ENCODE data around the gene TPM2. TPM values are rescaled to one million over a fixed set of nuclear protein-coding genes. Genes with fewer than 3 reads are reported as not detected.

Gene TPM2
- total and polyA plus RNA-seq, 8 donors: 145 to 261 (median 192) TPM

DNA sequence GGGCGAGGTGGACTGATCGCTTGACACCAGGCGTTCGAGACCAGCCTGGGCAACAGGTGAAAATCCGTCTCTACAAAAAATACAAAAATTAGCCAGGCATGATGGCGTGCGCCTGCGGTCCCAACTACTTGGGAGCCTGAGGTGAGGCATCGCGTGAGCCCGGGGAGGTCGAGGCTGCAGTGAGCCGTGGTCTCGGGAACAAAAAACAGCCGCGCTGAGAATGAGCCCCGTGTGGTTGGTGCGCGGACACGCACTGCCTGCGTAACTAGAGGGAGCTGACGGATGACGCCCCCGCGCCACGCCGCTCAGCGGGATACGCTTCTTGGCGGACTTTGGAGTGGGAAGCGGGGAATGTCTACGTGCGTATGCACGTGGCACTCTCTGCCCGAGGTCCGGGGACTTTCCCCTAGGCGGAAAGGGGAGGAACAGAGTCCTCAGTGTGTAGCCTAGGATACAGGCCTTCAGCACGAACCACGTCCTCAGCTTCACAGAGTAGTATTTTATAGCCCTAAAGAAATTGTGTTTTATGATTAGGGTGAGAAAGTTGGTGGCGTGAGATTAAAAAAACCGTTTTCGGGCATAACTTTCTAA, 32.1 kb downstream of the TPM2 start, which contains the start of gene RMRP:
TSS of gene RMRP (minus strand) at position 474 of the 591 bp plus-strand sequence.
- Histone ChIP-seq H3K27ac (peak within 1 kb of the TSS; percentile 96 to 97), H3K4me1 (peaks cover 0 to 58% of the 10 kb centered on the region in 2 donors), H3K27me3 (no peaks in the 10 kb centered on the region), H3K4me3 (peak within 1 kb of the TSS; percentile 83 to 96), H3K9me3 (no peaks in the 10 kb centered on the region), H3K36me3 (peaks cover 0 to 21% of the 10 kb centered on the region in 2 donors)
- ATAC-seq (peak; percentile 94), DNase-seq (peak; percentile 97 to 99 (median 98))
- intact Hi-C loops (cut with DNase I): no loop called here
- TF ChIP-seq, protein P1, sequence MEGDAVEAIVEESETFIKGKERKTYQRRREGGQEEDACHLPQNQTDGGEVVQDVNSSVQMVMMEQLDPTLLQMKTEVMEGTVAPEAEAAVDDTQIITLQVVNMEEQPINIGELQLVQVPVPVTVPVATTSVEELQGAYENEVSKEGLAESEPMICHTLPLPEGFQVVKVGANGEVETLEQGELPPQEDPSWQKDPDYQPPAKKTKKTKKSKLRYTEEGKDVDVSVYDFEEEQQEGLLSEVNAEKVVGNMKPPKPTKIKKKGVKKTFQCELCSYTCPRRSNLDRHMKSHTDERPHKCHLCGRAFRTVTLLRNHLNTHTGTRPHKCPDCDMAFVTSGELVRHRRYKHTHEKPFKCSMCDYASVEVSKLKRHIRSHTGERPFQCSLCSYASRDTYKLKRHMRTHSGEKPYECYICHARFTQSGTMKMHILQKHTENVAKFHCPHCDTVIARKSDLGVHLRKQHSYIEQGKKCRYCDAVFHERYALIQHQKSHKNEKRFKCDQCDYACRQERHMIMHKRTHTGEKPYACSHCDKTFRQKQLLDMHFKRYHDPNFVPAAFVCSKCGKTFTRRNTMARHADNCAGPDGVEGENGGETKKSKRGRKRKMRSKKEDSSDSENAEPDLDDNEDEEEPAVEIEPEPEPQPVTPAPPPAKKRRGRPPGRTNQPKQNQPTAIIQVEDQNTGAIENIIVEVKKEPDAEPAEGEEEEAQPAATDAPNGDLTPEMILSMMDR (IDR thresholded peaks at IDR 0.05): peak; percentile 22 to 50

DNA sequence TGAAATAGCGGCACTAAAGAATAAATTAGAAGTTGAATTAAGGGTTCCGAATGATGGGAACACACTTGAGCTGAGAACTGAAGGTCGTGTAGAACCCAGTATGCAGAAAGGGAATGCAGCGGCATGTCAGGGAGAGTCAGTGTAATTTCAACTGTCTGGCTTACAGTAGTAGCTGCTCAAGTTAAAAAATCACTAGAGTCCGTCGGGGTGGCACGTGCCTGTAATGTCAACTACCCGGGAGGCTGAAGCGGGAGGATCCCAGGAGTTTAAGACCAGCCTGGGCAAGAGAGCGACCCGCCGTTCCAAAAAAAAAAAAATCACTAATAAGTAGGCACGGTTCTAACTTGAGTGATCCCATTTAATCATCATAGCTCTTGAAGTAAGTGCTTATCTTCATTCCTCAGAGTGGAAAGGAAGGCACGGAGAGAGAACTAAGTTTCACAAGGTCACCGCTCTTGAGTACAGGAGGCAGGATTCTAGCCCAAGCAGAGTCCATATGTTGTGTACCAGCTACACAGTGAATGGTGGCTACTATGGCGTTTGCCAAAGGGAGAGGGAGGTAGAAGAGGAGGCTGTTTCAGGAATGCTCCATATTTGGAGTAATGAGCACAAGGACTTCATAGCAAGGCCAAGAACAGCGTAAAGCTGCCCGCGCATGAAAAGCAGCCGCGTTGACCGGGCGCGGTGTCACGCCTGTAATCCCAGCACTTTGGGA, 32.7 kb downstream of the TPM2 start:
- Histone ChIP-seq H3K27me3 (no peaks in the 10 kb centered on the region), H3K4me1 (peaks cover 0 to 56% of the 10 kb centered on the region in 2 donors), H3K36me3 (peaks cover 0 to 19% of the 10 kb centered on the region in 2 donors), H3K4me3 (peak overlapping the region; percentile 21 to 96), H3K27ac (peak overlapping the region; percentile 96 to 97), H3K9me3 (no peaks in the 10 kb centered on the region)
- DNase-seq (peak in 1 of 4 donors; percentile 65), ATAC-seq (peak; percentile 24)
- TF ChIP-seq, protein P1 (IDR thresholded peaks at IDR 0.05): no peak
- intact Hi-C loops (cut with DNase I): no loop called here

DNA sequence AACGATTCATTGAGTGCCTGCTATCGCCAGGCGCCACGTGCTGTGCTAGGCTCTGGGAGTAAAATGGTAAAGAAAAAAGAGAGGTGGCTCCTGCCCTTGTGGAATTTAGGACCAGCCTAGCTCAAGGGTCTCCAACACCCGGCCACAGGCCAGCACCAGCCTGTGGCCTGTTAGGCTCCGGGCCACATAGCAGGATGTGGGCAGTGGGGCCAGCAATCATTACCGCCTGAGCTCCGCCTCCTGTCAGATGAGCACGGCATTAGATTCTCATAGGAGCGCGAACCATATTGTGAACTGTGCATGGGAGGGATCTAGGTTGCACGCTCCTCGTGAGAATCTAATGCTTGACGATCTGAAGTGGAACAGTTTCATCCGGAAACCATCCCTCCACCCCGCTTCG, 33.4 kb downstream of the TPM2 start:
- Histone ChIP-seq H3K36me3 (peaks cover 0 to 13% of the 10 kb centered on the region in 2 donors), H3K9me3 (no peaks in the 10 kb centered on the region), H3K27ac (no peak overlapping the region), H3K4me3 (no peak overlapping the region), H3K27me3 (no peaks in the 10 kb centered on the region), H3K4me1 (peaks cover 0 to 54% of the 10 kb centered on the region in 2 donors)
- intact Hi-C loops (cut with DNase I): no loop called here
- TF ChIP-seq, protein P1 (IDR thresholded peaks at IDR 0.05): no peak
- DNase-seq: no peak
- no peak for ATAC-seq

DNA sequence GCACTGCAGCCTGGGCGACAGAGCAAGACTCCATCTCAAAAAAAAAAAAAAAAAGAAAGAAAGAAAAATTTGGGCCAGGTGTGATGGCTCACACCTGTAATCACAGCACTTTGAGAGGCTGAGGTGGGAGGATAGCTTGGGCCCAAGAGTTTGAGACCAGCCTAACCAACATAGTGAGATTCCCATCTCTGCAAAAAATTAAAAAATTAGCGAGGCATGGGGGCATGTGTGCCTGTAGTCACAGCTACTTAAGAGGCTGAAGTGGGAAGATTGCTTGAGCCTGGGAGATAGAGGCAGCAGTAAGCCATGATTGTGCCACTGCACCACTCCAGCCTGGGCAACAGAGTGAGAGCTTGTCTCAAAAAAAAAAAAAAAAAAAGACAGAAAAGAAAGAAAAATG, 36.1 kb downstream of the TPM2 start:
- Histone ChIP-seq H3K27me3 (no peaks in the 10 kb centered on the region), H3K4me3 (no peak overlapping the region), H3K36me3 (no peaks in the 10 kb centered on the region), H3K4me1 (peaks cover 4 to 47% of the 10 kb centered on the region in 2 donors), H3K9me3 (no peaks in the 10 kb centered on the region), H3K27ac (no peak overlapping the region)
- ATAC-seq (no peak), DNase-seq (no peak)
- TF ChIP-seq, protein P1 (IDR thresholded peaks at IDR 0.05): no peak
- intact Hi-C loops (cut with DNase I): no loop called here

DNA sequence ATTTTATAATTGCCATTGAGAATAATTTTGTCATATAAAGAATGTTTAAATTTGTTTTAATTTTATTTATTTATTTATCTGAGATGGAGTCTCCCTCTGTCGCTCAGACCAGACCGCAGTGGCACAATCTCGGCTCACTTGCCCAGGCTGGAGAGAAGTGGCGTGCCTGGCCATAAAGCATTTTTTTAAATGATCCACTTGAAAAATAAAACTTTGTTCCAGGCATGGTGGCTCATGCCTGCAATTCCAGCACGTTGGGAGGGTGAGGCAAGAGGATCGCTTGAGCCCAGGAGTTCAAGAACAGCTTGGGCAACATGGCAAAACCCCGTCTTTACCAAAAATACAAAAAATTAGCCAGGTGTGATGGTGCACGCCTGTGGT, 36.9 kb downstream of the TPM2 start:
- TF ChIP-seq, protein P1 (IDR thresholded peaks at IDR 0.05): no peak
- no peaks in the 10 kb centered on the region for H3K36me3 ChIP-seq
- H3K4me1 ChIP-seq: peaks cover 4 to 50% of the 10 kb centered on the region in 2 donors
- H3K4me3 ChIP-seq: no peak overlapping the region
- intact Hi-C loops (cut with DNase I): no loop called here
- no peaks in the 10 kb centered on the region for H3K27me3 ChIP-seq
- ATAC-seq: no peak
- no peak for DNase-seq
- peak overlapping the region; percentile 33 to 56 for H3K27ac ChIP-seq
- H3K9me3 ChIP-seq: no peaks in the 10 kb centered on the region

Data from left lung (tissue), 10 donors.